A549 (cell line): Measurements from ENCODE around the gene CKS2. TPM values are rescaled to one million over a fixed set of nuclear protein-coding genes. Genes with fewer than 3 reads are reported as not detected.

ENCODE experiments used
- ATAC-seq, 2 experiments: fragments of 200-7000 bp in 1 of 2; fragments of >200 bp in 1 of 2; cut with Nextera tagmentation in 1 of 2; cut with Tn5 transposase in 1 of 2; 3 replicates each; pipeline versions ENCODE4 v1.8.0 to v1.9.1; 2018 to 2020; ENCODE audit warnings: mild to moderate bottlenecking in 1 of 2, moderate library complexity in 1 of 2
- CTCF ChIA-PET: fragments of 300-600 bp; sonication (Branson Sonifier 250); formaldehyde crosslinking; extraction: SDS; loops from one replicate; lab custom pipeline; 2021; ENCODE audit warnings: antibody characterized with exemption, inconsistent platforms; lab: Yijun Ruan, JAX
- POLR2A ChIA-PET: fragments of 350-600 bp; formaldehyde crosslinking; extraction: SDS; loops from one replicate; lab custom pipeline; 2021; ENCODE audit warnings: antibody characterized with exemption, inconsistent platforms; lab: Yijun Ruan, JAX
- DNase-seq, 2 experiments: peaks; one replicate each; pipeline versions ENCODE4 v3.0.0 to v3.0.0-alpha.2; 2011 to 2016; ENCODE audit warnings: low read depth in 1 of 2, low spot score in 1 of 2
- FAIRE-seq: peaks from 2 replicates; lab custom pipeline; 2011; peaks lifted over from hg19 to GRCh38; lab: Jason Lieb, UNC
- H3K27ac ChIP-seq, 2 experiments: fragments of >200 bp; sonication (Bioruptor Twin); formaldehyde crosslinking; 3 replicates each; pipeline ENCODE4 v1.5.1; 2016 to 2017
- H3K4me1 ChIP-seq: fragments of >200 bp; sonication (Bioruptor Twin); formaldehyde crosslinking; 3 replicates; pipeline ENCODE4 v1.6.1; 2016
- H3K4me2 ChIP-seq: fragments of >200 bp; sonication (Bioruptor Twin); formaldehyde crosslinking; 3 replicates; pipeline ENCODE4 v1.6.1; 2016
- H3K4me3 ChIP-seq: fragments of >200 bp; sonication (Bioruptor Twin); formaldehyde crosslinking; 3 replicates; pipeline ENCODE4 v1.5.1; 2016
- H3K9me3 ChIP-seq: fragments of >200 bp; sonication (Bioruptor Twin); formaldehyde crosslinking; 3 replicates; pipeline ENCODE4 v1.6.1; 2016
- CBX8 ChIP-seq: fragments of 200-600 bp; sonication (generic); IDR thresholded peaks from 2 replicates; pipeline ENCODE4 v1.6.1; 2016
- FOXS1 ChIP-seq: fragments of 250-450 bp; sonication (Bioruptor Pico); IDR thresholded peaks from 2 replicates; pipeline ENCODE4 v1.5.0; 2020; ENCODE audit warnings: mild to moderate bottlenecking, moderate library complexity
- HEYL ChIP-seq: fragments of 250-450 bp; sonication (Bioruptor Pico); IDR thresholded peaks from 2 replicates; pipeline ENCODE4 v1.8.0; 2021; ENCODE audit warnings: mild to moderate bottlenecking, moderate library complexity
- PHF8 ChIP-seq: fragments of 200-600 bp; sonication (generic); IDR thresholded peaks from 2 replicates; pipeline ENCODE4 v1.6.1; 2016; ENCODE audit warnings: low read depth, mild to moderate bottlenecking, antibody characterized with exemption, moderate library complexity, borderline replicate concordance
- POLR2AphosphoS2 ChIP-seq: conservative IDR thresholded peaks from 2 replicates; pipeline ENCODE4 v1.6.1; 2012; ENCODE audit warnings: low read length, improper control_type of control experiment, inconsistent platforms
- RAD21 ChIP-seq, 2 experiments: fragments of >200 bp in 1 of 2; sonication (Bioruptor Twin) in 1 of 2; formaldehyde crosslinking in 1 of 2; IDR thresholded peaks in 1 of 2; conservative IDR thresholded peaks in 1 of 2; 2 replicates in 1 of 2; 3 replicates in 1 of 2; pipeline ENCODE4 v1.6.1; 2012 to 2018; ENCODE audit warnings: inconsistent platforms in 1 of 2
- RARB ChIP-seq: fragments of 250-450 bp; sonication (Bioruptor Pico); IDR thresholded peaks from 2 replicates; pipeline ENCODE4 v1.8.0; 2021; ENCODE audit warnings: mild to moderate bottlenecking, moderate library complexity
- RCOR1 ChIP-seq: fragments of 150-350 bp; IDR thresholded peaks from 2 replicates; pipeline ENCODE4 v1.6.1; 2014; ENCODE audit warnings: antibody characterized with exemption, low read length, low read depth
- RNF2 ChIP-seq: fragments of 200-600 bp; sonication (generic); IDR thresholded peaks from 2 replicates; pipeline ENCODE4 v1.6.1; 2016; ENCODE audit warnings: low read depth, mild to moderate bottlenecking, antibody characterized with exemption, moderate library complexity, borderline replicate concordance
- USF2 ChIP-seq: fragments of 450-650 bp; IDR thresholded peaks from 2 replicates; pipeline ENCODE4 v1.6.1; 2014; ENCODE audit warnings: antibody characterized with exemption
- WGBS: methylation state at CpG from one replicate; pipeline ENCODE4 v1.1.6; 2017; ENCODE audit errors: missing lambda C conversion rate; 5-methylcytosine and 5-hydroxymethylcytosine counted together
- polyA plus RNA-seq, 4 experiments: library from polyadenylated mRNA; depleted of rRNA in 3 of 4; stranded (reverse); fragments of >200 nt; fragmentation: RNase III in 1 of 4; extraction: RNeasy Plus Mini Kit Qiagen cat#74134 plus additional on column Dnase treatment in 1 of 4; gene quantifications; 2 replicates in 3 of 4; 3 replicates in 1 of 4; pipeline ENCODE4 v1.2.3, GENCODE V29; 2011 to 2017
- small RNA-seq, 6 experiments: library from RNA; depleted of rRNA; stranded (forward); fragments of <200 nt; gene quantifications; one replicate each; pipeline ENCODE3, GENCODE V24; 2012
- TF ChIP-seq, protein P1 (sequence below): IDR thresholded peaks from 2 replicates; pipeline ENCODE4 v1.6.1; 2012; ENCODE audit warnings: low read depth, borderline replicate concordance
- TF ChIP-seq, protein P2 (sequence below): fragments of >200 bp; sonication (Bioruptor Twin); formaldehyde crosslinking; IDR thresholded peaks from 2 replicates; pipeline ENCODE4 v1.6.1; 2016
- TF ChIP-seq, protein P3 (sequence below): fragments of >200 bp; sonication (Bioruptor Twin); formaldehyde crosslinking; IDR thresholded peaks from 3 replicates; pipeline ENCODE4 v1.6.1; 2016
- TF ChIP-seq, protein P4 (sequence below): IDR thresholded peaks from 2 replicates; pipeline ENCODE4 v1.6.1; 2012

The CKS2 gene
- polyA plus RNA-seq, 2 of the 4 experiments (the other 2 are of a cell fraction), result 515 to 576 TPM

DNA sequence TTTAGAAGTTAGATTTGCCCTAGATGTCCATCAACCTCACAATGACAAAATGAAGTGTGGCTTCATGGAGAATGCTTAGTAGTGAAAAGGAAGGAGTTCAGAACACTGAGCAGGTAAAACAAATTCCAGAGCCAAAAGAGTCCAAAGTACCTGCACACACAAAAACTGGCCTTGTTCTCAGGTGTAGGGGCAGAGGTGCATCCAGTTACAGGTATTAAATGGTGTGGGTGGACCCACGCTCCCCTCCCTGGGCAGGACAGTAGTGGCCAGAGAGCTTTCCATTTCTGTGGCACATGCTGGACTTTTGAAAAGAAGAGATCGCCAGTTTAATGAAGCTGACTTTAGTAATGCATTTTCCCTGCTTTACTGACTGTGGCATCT, 54.5 kb downstream of the CKS2 start:
- POLR2A ChIA-PET, result no interaction called here
- ATAC-seq (no peak), DNase-seq (no peak), FAIRE-seq (no peak)
- Histone ChIP-seq H3K27ac (no peak overlapping the region), H3K4me1 (no peaks in the 10 kb centered on the region), H3K4me2 (no peak overlapping the region), H3K4me3 (no peak overlapping the region), H3K9me3 (no peaks in the 10 kb centered on the region)
- TF ChIP-seq POLR2AphosphoS2 (no peak), RARB (CRISPR knock-in tag) (no peak), RAD21 (conservative IDR thresholded peaks at IDR 0.05 in 1 of 2, IDR thresholded peaks at IDR 0.05 in 1 of 2) (no peak), HEYL (CRISPR knock-in tag) (no peak), CBX8 (no peak), RNF2 (no peak), RCOR1 (no peak), USF2 (no peak), PHF8 (no peak), FOXS1 (CRISPR knock-in tag) (no peak)
- TF ChIP-seq, protein P1, sequence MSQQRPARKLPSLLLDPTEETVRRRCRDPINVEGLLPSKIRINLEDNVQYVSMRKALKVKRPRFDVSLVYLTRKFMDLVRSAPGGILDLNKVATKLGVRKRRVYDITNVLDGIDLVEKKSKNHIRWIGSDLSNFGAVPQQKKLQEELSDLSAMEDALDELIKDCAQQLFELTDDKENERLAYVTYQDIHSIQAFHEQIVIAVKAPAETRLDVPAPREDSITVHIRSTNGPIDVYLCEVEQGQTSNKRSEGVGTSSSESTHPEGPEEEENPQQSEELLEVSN, result no peak
- TF ChIP-seq, protein P2, sequence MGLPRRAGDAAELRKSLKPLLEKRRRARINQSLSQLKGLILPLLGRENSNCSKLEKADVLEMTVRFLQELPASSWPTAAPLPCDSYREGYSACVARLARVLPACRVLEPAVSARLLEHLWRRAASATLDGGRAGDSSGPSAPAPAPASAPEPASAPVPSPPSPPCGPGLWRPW, result no peak
- TF ChIP-seq, protein P3, sequence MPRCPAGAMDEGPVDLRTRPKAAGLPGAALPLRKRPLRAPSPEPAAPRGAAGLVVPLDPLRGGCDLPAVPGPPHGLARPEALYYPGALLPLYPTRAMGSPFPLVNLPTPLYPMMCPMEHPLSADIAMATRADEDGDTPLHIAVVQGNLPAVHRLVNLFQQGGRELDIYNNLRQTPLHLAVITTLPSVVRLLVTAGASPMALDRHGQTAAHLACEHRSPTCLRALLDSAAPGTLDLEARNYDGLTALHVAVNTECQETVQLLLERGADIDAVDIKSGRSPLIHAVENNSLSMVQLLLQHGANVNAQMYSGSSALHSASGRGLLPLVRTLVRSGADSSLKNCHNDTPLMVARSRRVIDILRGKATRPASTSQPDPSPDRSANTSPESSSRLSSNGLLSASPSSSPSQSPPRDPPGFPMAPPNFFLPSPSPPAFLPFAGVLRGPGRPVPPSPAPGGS, result no peak
- TF ChIP-seq, protein P4, sequence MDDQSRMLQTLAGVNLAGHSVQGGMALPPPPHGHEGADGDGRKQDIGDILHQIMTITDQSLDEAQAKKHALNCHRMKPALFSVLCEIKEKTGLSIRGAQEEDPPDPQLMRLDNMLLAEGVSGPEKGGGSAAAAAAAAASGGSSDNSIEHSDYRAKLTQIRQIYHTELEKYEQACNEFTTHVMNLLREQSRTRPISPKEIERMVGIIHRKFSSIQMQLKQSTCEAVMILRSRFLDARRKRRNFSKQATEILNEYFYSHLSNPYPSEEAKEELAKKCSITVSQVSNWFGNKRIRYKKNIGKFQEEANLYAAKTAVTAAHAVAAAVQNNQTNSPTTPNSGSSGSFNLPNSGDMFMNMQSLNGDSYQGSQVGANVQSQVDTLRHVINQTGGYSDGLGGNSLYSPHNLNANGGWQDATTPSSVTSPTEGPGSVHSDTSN, result no peak
- CTCF ChIA-PET, result interaction anchor here (1.3 kb wide), 1 partner anchor 12 kb away, joined by 4 read pairs; no protein-coding TSS in a partner anchor
- 88% methylated on average over 2 of the region's 2 CpGs for WGBS

Small RNAs within 50 kb of the gene (small RNA-seq; reads per million reads assigned to genes)
- gene MIR3153, result 0 reads per million in 6 experiments

Other genes starting within 250 kb of the CKS2 start
- 0.08 and 0.09 TPM in 2 replicates for gene SHC3, start 132.4 kb upstream of the CKS2 start, polyA plus RNA-seq (2011; rRNA removed)
- 0.37 to 0.88 TPM (median 0.54 TPM) in 3 replicates for gene SHC3, start 132.4 kb upstream of the CKS2 start, polyA plus RNA-seq (2017; fragmentation: RNase III; extraction: RNeasy Plus Mini Kit Qiagen cat#74134 plus additional on column Dnase treatment)
- 39.0 and 43.4 TPM in 2 replicates for gene SECISBP2, start 7.3 kb downstream of the CKS2 start, polyA plus RNA-seq (2011; rRNA removed)
- gene SECISBP2, start 7.3 kb downstream of the CKS2 start, polyA plus RNA-seq (2017; fragmentation: RNase III; extraction: RNeasy Plus Mini Kit Qiagen cat#74134 plus additional on column Dnase treatment), result 16.3 to 18.3 TPM (median 16.9 TPM) in 3 replicates
- gene SEMA4D, start 186.9 kb downstream of the CKS2 start, polyA plus RNA-seq (2011; rRNA removed), result 5.3 and 6.1 TPM in 2 replicates
- 4.5 to 7.2 TPM (median 5.8 TPM) in 3 replicates for gene SEMA4D, start 186.9 kb downstream of the CKS2 start, polyA plus RNA-seq (2017; fragmentation: RNase III; extraction: RNeasy Plus Mini Kit Qiagen cat#74134 plus additional on column Dnase treatment)